Measurements from ENCODE around the gene MRC2. TPM values are rescaled to one million over a fixed set of nuclear protein-coding genes. Genes with fewer than 3 reads are reported as not detected.

MRC2 gene
- total RNA-seq, 1 experiment from 2014 or later, result 34.3 TPM

DNA sequence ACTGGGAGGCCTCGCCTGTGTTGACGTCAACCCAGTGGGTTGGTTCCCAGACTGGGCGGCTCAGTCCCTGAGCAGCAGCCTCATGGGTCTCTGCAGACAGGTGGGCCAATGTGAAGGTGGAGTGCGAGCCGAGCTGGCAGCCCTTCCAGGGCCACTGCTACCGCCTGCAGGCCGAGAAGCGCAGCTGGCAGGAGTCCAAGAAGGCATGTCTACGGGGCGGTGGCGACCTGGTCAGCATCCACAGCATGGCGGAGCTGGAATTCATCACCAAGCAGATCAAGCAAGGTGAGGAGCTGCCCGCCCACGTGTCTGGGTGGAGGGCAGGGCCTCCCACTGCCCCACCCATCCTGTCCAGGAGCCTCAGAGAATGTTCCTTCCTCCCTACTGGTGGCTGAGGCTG is 44.1 kb downstream of the MRC2 start:
- intact Hi-C loops (cut with micrococcal nuclease; ENCODE audit: unreplicated experiment), result no loop called here

DNA sequence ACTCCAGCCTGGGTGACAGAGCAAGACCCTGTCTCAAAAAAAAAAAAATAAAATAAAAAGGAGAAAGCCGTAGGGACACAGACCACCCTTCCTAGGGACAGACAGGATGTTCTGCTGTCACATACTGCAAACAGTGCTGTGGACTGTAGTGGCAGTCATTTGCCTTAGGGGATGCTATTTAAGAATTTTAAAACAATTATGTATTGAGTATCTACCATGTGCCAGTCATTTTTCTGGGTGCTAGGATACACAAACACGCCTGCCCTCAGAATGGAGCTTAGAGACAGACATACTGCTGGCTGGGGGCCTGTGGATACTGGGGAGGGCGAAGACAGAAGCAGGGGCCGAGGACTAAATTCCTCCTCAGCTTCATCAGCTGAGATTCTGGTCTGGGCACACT is 45.5 kb downstream of the MRC2 start:
- CTCF ChIA-PET, result interaction anchor here (0.7 to 0.8 kb wide), 2 partner anchors 252 to 734 kb away, joined by 3 to 4 read pairs; no protein-coding TSS in a partner anchor
- Histone ChIP-seq H3K4me1 (ENCODE audit: insufficient read depth, low read length, poor library complexity, severe bottlenecking) (no peaks in the 10 kb centered on the region), H3K36me3 (ENCODE audit: insufficient read depth, low read length, poor library complexity, severe bottlenecking) (no peaks in the 10 kb centered on the region), H3K9me3 (ENCODE audit: low read depth, low read length, poor library complexity, severe bottlenecking) (no peaks in the 10 kb centered on the region), H3K27me3 (replicated peaks; ENCODE audit: insufficient read depth, low read depth, low read length, poor library complexity) (no peaks in the 10 kb centered on the region), H3K4me3 (ENCODE audit: low read depth, low read length, poor library complexity, severe bottlenecking) (no peak overlapping the region), H3K27ac (ENCODE audit: low read depth, low read length, poor library complexity, severe bottlenecking) (no peak overlapping the region)
- intact Hi-C loops (cut with micrococcal nuclease; ENCODE audit: unreplicated experiment), result no loop called here
- DNase-seq (ENCODE audit: low spot score), result no peak
- TF ChIP-seq CTCF (conservative IDR thresholded peaks at IDR 0.05; ENCODE audit: low read depth, low read length), result no peak
- TF ChIP-seq EZH2 (IDR thresholded peaks at IDR 0.05; ENCODE audit: borderline replicate concordance, low read depth, low read length, poor library complexity, severe bottlenecking), result no peak
- POLR2A ChIA-PET (ENCODE audit: low non-redundant PET), result no interaction called here
- BruUV-seq (replicated peaks), result no TSS peak

More for the DNA sequence above, 44.1 kb downstream of the MRC2 start:
- POLR2A ChIA-PET (ENCODE audit: low non-redundant PET), result no interaction called here
- no peaks in the 10 kb centered on the region for H3K36me3 ChIP-seq (ENCODE audit: insufficient read depth, low read length, poor library complexity, severe bottlenecking)
- H3K4me3 ChIP-seq (ENCODE audit: low read depth, low read length, poor library complexity, severe bottlenecking), result no peak overlapping the region
- no TSS peak for BruUV-seq (replicated peaks)
- TF ChIP-seq CTCF (conservative IDR thresholded peaks at IDR 0.05; ENCODE audit: low read depth, low read length) (no peak), EZH2 (IDR thresholded peaks at IDR 0.05; ENCODE audit: borderline replicate concordance, low read depth, low read length, poor library complexity, severe bottlenecking) (no peak)
- no peaks in the 10 kb centered on the region for H3K27me3 ChIP-seq (replicated peaks; ENCODE audit: insufficient read depth, low read depth, low read length, poor library complexity)
- H3K27ac ChIP-seq (ENCODE audit: low read depth, low read length, poor library complexity, severe bottlenecking), result no peak overlapping the region
- no peak for DNase-seq (ENCODE audit: low spot score)
- CTCF ChIA-PET, result interaction anchor here (0.9 kb wide), 1 partner anchor 735 kb away, joined by 3 read pairs; no protein-coding TSS in a partner anchor
- no peaks in the 10 kb centered on the region for H3K4me1 ChIP-seq (ENCODE audit: insufficient read depth, low read length, poor library complexity, severe bottlenecking)
- H3K9me3 ChIP-seq (ENCODE audit: low read depth, low read length, poor library complexity, severe bottlenecking), result no peaks in the 10 kb centered on the region

DNA sequence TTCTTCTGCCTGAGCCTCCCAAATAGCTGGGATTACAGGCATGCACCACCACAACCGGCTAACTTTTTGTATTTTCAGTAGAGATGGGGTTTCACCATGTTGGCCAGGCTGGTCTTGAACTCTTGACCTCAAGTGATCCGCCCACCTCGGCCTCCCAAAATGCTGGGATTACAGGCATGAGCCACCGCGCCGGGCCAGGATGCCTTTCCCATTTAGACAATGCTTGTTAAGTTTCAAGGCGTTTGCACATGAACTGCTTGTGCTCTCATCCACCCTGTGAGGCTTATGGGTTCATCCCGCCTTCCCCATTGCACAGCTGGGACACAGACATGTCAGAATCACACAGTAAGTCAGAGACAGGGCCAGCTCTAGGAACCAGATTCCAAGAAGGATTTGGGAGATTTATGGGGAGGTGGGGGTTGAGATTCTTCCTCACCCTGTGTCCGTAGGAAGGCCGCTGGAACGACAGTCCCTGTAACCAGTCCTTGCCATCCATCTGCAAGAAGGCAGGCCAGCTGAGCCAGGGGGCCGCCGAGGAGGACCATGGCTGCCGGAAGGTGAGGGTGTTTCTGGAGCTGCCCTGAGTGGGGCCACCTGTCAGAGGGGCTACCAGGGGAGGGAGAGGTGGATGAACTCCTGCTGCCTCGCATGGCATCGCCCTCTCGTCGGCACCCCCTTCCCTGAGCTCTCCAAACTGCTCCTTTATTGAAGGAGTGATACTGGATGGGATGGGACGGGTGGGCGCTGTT is 46.3 kb downstream of the MRC2 start:
- POLR2A ChIA-PET (ENCODE audit: low non-redundant PET), result no interaction called here
- no peak for DNase-seq (ENCODE audit: low spot score)
- no TSS peak for BruUV-seq (replicated peaks)
- no peaks in the 10 kb centered on the region for H3K9me3 ChIP-seq (ENCODE audit: low read depth, low read length, poor library complexity, severe bottlenecking)
- intact Hi-C loops (cut with micrococcal nuclease; ENCODE audit: unreplicated experiment), result no loop called here
- no peak for TF ChIP-seq EZH2 (IDR thresholded peaks at IDR 0.05; ENCODE audit: borderline replicate concordance, low read depth, low read length, poor library complexity, severe bottlenecking)
- TF ChIP-seq CTCF (conservative IDR thresholded peaks at IDR 0.05; ENCODE audit: low read depth, low read length), result no peak
- H3K36me3 ChIP-seq (ENCODE audit: insufficient read depth, low read length, poor library complexity, severe bottlenecking), result no peaks in the 10 kb centered on the region
- H3K27ac ChIP-seq (ENCODE audit: low read depth, low read length, poor library complexity, severe bottlenecking), result no peak overlapping the region
- no peak overlapping the region for H3K4me3 ChIP-seq (ENCODE audit: low read depth, low read length, poor library complexity, severe bottlenecking)
- no peaks in the 10 kb centered on the region for H3K27me3 ChIP-seq (replicated peaks; ENCODE audit: insufficient read depth, low read depth, low read length, poor library complexity)
- no peaks in the 10 kb centered on the region for H3K4me1 ChIP-seq (ENCODE audit: insufficient read depth, low read length, poor library complexity, severe bottlenecking)
- CTCF ChIA-PET, result no interaction called here
